GM21381 (cell line): ENCODE data around the gene FGF12.
"Not testable (repeated sequence)": the region's sequence is repeated elsewhere in the genome, so short reads cannot be mapped to it uniquely, and the experiment has no call there.

Experiments used
- ATAC-seq: cut with Tn5 transposase; IDR thresholded peaks from one replicate; pipeline ENCODE4 v1.9.1; 2021; ENCODE audit warnings: mild to moderate bottlenecking, moderate library complexity; ENCODE audit not compliant: unreplicated experiment

Gene FGF12

GRCh38 chr3:192597506-192597905, 129.8 kb downstream of the FGF12 start:
- no peak for ATAC-seq

DNA sequence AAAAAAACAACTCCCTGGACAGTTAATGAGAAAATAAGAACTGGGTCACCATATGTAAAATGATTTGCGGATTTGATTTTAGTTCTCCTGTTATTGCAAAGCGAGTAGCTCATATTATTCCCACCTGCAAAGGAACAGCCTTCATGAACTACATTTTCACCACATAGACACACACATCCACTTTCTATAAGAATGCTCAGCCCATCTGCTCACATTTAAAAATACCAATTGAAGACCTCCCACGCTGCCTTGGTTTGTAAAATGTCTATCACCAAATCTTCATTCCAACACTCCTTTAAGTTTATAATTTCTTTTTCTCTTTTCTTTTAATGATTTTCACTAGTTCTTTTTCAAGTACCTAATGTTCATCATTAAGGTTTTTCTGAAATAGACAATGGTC, 148.6 kb downstream of the FGF12 start:
- no peak for ATAC-seq

DNA sequence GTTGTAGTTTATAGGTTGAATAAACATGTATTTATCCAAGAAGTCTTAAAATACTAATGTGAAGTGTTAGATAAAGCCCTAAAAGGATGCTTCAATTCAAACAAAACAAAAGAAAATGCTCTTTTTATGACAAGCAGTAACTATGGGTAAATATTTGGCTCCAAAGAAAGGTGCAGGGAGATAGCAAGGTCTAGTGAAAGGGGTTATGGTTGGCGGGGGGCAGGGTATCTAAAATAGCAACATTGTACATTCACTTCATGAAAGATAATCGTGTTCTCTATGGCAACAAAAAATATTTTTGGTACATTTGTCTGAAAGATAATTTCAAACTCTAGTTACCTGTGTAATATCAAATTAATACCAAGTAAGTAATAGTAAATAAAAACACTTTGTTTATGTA, 149.5 kb downstream of the FGF12 start:
- ATAC-seq = no peak

DNA sequence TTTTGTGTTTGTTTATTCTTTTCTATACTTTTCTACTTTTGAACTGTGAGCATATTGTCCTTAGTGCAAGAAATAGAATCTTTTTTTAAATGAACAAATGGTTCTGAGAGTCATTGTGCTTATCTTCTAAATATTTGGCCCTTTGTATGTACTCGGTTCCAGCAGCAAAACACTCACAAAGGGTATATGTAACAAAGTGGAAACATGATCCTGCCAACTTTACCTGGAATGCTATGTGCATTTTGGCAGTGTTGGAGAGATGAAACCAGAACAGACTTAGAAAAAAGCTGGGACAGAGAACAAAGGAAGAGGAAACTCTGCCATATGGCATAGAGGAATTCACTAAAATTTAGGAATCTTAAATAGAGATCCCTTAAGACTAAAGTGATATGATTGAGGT, 150.1 kb downstream of the FGF12 start:
- no peak for ATAC-seq

DNA sequence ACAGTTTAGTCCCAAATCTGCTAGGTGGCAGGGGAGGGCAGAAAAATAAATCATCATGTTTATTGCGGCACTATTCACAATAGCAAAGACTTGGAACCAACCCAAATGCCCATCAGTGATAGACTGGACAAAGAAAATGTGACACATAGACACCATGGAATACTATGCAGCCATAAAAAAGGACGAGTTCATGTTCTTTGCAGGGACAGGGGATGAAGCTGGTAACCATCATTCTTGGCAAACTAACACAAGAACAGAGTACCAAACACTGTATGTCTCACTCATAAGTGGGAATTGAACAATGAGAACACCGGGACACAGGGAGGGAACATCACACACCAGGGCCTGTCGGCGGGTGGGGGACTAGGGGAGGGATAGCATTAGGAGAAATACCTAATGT, 150.6 kb downstream of the FGF12 start:
- ATAC-seq = not testable (repeated sequence)

- no peak for ATAC-seq
Observed at GRCh38 chr3:192575879-192576506, 151.3 kb downstream of the FGF12 start.

DNA sequence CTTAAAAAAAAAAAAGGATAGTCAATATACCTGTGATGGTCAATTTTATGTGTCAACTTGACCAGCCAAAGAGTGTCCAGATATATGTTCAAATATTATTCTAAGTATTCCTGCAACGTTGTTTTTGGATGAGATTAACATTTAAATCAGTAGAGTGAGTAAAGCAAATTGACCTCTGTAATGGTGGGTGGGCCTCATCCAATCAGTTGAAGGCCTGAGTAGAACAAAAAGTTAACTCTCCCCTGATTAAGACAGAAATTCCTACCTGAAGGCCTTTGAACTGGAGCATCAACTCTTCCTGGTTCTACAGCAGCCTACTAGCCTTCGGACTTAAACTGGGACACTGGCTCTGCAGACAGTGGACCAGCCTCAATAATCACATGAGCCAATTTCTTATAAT, 154.1 kb downstream of the FGF12 start:
- no peak for ATAC-seq

DNA sequence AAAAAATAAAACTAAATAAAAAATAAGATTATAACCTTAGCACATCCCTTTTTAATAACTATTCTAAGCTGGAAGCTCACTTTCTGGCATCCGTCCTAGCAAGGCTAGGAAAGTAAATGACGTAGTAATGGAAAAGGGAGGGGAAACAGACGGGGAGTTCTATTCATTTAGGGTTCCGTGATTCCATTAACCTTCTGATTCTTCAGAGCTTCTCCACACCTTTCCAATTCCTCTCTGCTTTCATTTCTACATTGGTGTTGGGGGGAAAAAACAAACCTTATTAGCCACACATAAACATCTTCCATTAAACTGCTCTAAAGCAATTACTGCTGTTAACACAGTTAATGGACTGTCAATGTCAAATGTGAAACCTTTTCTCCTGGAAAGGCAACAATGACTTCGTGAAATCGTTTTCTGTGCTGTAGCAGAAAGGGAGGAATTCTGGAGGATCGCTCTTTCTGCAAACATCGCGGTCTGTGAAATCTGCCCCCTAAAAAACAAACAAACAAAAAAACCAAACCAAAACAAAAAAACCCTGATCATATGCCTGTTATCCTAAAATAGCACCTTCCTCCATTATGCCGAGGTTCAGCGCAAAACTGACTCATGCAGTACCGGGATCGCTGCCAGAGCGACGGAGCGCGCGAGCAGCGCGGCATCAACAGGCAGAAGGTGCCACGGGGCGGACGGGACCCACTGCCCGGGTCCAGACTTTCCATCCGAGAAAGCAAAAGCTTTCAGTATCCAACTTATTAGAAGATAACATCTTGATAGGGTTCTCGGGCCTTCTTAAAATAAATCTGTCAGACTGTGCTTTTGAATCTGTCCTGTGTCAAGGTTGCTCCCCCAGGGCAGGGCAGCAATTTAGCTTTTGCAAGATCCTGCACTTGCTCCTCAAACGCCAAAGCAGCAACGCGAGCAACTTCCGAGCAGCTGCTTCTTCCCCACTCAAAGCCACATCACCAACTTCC, 156.2 kb downstream of the FGF12 start:
- ATAC-seq = no peak

GRCh38 chr3:192570315-192570714, 157.0 kb downstream of the FGF12 start:
- no peak for ATAC-seq

DNA sequence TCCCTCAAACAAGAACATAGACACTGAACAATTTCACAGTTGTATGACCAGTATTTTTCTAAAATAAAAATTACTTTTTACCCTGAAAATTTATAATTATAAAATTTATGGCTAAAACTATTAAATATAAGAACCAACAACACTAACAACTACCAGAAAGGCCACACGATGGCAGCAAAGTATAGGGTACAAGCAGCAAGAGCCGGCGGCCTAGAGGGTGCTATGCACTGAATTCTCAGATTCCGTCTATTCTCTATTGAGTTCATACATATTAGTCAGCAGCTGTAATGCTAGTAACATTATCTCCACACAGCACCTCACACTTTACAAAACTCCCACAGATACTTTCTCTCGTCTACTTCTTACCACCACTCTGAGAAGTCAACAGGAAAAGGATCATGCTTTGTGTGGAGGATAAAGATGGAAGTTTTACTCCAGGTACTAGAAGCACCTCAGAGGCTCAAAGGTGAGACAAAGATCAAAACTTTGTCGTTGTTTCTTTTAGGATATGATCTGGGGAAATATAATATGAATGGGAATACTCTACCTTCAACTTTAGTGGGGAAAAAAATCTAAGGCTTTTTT, 160.5 kb downstream of the FGF12 start:
- ATAC-seq = peak; percentile 86

- no peak for ATAC-seq
Observed at GRCh38 chr3:192564611-192565010, 162.7 kb downstream of the FGF12 start.

DNA sequence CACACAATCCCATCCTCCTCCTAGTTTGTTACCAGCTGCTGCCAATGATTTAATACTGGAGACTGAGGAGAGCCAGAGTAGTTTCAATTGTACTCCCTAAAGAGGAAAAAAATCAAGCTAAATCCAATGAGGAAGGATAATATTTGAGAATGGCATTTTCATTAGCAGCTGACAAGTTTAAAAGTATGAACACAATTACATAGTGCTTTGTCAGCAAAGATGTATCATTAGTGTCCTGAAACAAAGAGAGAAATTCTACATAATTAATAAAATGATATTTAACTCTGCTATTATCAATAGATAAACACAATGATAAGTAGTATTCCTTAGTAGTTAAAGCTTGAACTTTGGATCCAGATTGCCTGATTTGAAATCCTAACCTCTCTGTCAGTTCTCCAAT, 163.9 kb downstream of the FGF12 start:
- ATAC-seq = no peak

DNA sequence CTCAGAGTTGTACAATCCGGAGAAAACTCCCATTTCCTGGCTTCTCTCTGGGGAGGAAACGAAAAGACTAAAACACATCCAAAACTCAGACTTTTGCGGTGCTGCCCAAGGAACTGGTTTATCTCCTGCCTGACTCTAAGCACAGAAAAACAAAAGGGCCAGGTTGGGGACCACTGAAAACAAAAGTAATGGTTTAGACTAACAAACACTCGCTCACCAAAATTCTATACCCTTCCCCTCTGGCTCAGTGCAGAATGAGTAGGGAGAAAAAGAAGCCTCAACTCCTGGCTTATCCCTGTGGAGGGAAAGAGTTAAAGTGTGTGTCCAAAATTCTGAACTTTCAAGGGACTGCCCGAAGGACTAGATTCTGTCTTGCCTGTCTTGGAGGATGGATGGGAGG, 173.6 kb downstream of the FGF12 start:
- no peak for ATAC-seq

GRCh38 chr3:192550356-192550755, 177.0 kb downstream of the FGF12 start:
- ATAC-seq = no peak

DNA sequence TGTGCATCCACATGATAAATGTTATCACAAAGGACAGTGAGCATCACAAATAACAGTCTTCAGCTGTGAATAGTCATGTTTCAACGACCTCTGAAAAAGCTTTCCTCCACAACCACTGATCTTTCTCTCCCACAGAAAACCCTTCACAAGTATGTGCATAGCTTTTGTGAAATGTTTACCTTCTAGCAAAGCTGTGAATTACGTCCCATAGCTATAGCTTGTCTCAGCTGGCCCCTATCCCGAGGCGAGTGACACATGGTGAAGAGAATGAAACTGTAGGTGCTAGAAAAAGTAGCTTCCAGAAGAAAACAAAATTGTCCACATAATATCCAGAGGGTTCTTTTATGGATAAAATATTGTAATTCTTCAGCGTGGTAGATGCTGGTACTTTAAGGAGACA, 182.0 kb downstream of the FGF12 start:
- ATAC-seq = no peak

GRCh38 chr3:192543163-192543562, 184.2 kb downstream of the FGF12 start:
- ATAC-seq = no peak

GRCh38 chr3:192516820-192517219, 210.5 kb downstream of the FGF12 start:
- no peak for ATAC-seq

GRCh38 chr3:192515664-192516045, 211.7 kb downstream of the FGF12 start:
- ATAC-seq = no peak

GRCh38 chr3:192514754-192515663, 212.3 kb downstream of the FGF12 start:
- ATAC-seq = no peak

DNA sequence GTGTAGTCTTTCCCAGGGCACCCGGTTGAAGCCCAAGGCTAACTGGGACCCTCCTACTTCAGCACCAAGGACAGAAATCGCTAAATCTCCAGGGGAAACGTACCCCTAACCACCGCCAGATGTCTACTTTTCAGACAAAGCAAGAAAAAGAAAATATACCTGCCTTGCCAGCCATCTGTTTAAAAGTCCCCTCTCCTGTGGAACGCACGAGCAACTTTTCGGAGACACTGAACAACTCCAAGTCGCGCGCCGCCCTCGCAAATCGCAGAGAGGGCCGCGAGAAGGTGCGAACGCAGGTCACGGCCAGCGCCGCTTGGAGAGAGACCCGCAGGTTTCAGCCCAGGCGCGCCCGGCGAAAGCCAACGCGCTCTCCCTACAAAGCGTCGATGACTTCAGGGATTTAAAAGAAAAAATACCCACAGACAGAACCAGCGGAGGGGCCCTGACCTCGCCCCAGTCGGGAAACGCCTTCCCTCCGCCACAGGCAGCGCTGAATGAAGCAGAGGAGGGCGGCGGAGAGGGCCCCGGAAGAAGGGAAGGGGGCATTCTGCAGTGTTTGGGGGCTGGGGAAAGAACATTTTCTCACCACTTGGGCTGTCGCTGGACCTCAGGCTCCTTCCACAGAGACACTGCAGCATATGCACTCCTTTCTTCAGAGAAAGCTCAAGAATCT, 213.1 kb downstream of the FGF12 start:
- ATAC-seq = no peak
